Dedifferentiated amniotic fluid mesenchymal stem cell (primary cell): Measurements from ENCODE around the gene OXCT1.
"Not testable (repeated sequence)": the region's sequence is repeated elsewhere in the genome, so short reads cannot be mapped to it uniquely, and the experiment has no call there.

Experiments
- DNase-seq: peaks from one replicate; pipeline ENCODE4 v3.0.0-alpha.2; 2016; ENCODE audit errors: extremely low spot score

The OXCT1 gene

DNA sequence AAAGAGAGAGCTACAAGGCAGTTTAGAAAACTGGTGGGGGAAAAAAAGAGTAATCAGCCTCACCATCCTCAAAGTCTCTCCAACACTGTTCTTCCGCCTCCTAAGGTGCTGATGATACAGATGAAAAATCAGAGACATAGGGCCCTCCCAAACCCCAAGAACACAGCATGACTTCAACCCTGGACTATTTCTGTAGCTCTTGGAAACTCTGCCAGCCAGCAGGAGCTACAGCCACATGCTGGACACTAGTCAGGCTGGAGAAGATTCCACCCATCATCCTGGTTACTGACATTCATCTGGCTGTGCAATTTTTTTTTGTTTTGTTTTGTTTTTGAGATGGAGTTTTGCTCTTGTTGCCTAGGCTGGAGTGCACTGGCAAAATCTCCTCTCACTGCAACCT lies 42.4 kb downstream of the OXCT1 start:
- DNase-seq = no peak

DNA sequence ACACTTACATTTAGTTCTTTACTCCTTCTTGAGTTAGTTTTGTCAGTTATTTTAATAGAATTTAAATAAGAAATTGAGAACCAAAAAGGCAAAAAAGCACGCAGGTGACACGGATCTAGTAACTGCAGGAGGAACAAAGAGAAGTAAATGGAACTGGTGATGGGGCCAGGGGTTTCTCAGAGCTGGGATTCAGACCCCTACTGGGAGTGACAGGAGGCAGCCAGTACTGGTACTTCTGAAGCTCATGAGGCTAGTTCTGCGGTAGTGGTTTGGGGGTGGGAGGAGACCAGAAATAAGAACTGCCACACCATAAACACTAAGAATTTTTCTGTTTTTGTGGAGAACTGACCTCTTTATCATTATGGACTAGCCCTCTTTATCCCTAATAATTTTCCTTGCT lies 48.2 kb downstream of the OXCT1 start:
- no peak for DNase-seq

DNA sequence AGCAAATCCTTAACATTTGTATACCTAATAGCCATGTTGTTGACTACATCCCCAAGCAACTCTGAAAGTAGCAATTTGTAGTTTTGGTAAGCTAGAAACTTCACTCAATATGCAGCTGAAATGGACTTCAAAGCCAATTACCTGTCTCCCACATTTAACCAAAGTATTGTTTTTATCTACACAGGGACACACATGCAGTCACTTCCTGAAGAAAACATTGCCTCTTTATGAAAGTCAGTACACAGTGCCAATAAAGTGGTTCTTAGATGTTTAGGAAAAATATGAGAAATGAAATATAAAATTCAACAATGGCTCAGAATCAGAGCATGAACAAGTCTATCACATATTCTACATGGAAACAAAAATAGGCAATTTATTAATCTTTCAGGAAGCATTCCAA lies 49.2 kb downstream of the OXCT1 start:
- DNase-seq = no peak

DNA sequence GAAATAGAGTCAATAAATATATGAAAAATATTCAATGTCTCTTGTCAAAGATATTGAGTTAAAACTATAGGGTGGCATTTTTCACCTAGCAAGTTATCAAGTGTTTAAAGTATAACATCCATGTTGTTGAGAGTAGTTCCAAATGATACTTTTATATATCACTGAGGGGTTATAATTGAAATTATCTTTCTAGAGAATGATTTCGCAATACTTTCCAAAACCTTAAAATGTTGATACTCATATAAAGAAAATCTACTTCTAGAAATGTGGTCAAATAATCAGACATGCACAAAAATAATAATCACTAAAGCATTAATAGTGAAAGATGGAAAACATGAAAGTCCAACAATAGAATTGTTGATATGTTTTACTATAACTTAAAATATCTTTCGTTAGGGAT lies 50.1 kb downstream of the OXCT1 start:
- no peak for DNase-seq

DNA sequence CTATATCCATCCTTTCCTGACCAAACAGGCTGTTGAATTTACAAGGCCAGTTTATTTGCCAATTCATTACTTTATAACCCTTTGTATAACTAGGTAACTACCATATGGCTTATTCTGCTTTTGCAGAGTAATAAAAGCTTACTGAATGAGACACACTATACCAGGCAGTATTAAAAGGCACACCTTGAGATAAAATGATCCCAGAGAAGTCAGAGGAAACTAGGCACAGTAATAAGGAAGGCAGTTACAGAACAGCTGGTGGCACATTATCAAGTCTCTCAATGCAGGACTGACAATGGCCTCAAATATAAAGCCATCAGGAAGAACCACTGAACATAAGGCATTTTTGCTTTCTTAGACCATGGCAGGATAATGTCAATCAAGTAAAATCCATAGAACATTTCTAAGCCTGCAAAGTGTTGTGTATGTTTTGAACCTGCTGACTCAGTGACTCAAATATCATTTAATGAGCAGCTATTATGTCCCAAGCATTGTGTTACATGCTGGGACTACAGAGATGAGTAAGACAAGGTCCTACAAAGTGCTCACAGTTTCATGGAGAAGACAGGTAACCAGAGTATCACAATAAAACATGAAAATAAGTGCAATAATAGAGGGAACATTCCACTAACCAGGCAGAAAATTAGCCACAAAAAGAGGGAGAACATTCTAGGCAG lies 52.5 kb downstream of the OXCT1 start:
- DNase-seq = no peak

DNA sequence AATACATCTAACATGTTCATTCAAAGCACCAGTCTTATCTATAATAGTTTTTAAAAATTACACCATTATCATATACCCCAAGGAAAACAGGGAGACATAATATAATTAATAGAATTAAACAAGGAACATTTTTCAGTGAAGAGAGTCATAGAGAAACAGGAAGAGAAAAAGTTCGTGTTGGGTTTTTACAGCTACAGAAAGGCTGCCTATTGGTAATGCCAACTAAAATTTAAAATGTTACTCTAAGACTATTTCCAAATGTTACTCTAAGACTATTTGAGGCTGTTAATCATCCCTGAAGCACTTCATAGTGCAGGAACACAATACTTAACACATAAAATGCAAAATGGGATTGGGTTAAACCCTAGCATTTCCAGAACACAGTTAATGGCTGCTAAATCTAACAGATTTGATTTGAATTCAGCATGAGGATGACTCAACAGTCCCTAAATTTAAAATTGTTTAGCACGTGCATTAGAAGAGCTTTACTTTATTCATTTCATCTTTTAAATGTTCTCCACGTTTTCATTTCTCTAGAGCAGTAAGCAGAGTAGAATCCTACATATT lies 54.5 kb downstream of the OXCT1 start:
- no peak for DNase-seq

DNA sequence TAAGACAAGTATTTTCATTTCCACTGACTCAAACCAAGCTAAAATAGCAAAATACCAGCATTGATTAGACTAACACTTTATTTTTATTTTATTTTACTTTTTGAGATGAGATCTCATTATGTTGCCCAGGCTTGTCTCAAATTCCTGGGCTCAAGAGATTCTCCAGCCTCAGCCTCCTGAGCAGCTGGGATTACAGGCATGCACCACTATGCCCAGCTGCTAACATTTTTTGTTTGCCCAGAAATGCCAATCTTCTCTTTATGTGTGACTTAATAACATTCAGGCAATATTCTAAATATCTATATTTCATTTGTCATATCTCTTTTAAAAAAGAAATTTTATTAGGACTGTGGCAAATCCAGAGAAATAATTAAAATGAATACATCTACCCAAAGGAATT lies 55.0 kb downstream of the OXCT1 start:
- no peak for DNase-seq

DNA sequence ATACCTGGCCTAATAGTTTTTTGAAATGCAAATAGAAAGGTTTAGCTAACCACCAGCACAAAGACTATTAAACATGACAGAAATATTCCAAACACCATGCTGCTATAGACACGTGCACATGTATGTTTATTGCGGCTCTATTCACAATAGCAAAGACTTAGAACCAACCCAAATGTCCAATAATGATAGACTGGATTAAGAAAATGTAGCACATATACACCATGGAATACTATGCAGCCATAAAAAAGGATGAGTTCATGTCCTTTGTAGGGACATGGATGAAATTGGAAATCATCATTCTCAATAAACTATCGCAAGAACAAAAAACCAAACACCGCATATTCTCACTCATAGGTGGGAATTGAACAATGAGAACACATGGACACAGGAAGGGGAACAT lies 55.9 kb downstream of the OXCT1 start:
- not testable (repeated sequence) for DNase-seq

DNA sequence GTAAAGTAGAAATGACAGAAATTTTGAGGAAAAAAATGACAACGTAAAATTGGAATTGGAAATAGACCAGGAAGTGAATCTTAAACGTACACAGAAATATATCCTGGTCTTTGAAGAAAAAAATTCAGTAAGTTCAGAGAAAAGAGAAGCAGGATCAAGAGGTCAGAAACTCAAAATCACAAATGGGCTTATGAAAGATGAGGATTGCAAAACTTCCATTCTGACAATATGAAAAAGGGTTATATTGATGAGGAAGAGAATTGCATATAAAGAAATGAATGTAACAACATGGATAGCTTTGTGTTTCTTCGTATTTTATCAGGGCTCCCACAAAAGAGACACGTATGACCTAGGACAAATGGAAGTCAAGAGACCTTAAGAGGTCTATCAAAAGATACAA lies 58.1 kb downstream of the OXCT1 start:
- no peak for DNase-seq

DNA sequence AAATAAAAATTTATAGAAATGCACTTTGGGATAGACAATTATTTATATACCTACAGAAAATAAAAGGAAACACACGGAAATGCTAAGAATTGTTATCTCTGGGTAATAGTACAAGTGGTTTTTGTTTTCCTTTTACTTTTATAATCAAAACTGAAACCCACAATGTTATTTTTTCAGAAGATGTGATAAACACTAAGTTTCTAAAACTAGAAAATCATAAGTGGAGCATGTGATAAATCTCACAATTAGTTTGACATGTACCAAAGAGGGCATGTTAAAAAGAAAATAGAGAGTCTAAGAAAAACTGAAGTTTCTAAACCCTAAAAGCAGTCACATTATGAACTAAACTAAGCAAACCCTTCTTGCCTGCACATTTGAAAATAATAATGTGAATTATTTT lies 61.1 kb downstream of the OXCT1 start:
- DNase-seq = no peak

DNA sequence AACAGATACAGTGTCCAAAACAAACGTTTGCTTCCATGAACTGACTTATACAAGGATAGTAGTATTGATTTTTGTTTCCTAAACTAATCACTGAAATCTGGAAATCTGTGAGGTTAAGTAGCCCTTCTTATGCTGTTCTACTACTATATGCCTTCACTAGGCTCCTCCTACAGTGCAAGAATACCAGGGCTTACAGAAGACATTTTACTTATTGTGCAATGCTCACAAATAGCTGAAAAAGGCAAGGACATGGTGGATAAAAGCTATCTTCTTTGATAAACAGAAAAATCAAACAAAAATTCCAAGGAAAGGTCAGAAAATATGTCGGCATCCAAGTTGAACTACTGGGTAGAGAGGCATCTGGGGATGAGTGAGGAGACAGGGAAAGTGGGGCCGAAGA lies 61.9 kb downstream of the OXCT1 start:
- no peak for DNase-seq

DNA sequence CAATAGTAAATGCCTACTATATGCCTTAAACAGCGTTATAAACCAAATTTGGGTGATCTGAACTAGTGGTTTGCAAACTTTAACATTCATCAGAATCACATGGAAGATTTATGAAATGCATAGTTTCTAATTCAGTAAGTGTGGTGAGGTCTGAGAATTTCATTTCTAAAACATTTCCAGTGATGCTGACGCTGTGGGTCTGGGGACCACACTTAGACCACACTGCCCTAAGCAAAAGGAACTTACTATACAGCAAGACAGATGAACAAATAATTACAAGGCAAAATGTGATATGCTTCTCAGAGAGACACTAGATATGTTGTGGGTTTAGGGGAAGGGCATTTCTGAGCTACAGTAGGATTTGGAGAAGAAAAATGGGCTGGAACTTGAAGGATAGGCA lies 72.6 kb downstream of the OXCT1 start:
- DNase-seq = no peak

DNA sequence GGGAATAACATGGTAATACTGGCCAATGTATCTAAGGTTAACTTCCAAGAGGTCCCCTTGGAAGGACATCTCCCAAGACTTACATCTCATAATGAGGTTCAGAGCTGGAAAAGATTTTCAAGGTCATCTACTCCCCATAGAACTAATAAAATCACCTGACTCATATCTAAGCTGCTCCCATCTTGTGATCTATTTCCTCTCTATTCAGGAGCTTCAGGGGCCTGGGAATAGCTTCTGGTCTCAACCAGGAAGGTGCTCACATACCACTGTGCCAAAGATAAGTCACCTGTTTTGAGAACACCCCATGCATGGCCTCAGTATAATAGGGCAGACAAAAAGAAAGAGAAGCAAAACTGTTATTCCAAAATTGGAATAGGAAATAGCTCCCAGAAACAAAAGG lies 74.2 kb downstream of the OXCT1 start:
- no peak for DNase-seq

DNA sequence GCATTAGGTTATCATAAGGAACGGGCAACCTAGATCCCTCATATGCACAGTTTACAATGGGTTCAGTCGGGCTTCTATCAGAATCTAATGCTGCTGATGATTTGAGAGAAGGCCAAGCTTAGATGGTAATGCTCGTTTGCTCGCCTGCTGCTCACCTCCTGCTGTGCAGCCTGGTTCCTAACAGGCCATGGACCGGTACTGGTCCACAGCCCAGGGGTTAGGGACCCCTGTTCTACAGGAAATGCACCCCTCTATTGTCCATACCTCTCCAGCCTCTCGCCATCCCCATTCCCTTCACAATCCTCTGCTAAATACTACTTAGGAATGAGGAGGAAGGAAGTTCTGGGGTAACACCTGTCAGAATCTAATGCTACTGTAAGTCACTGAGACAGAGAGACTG lies 75.1 kb downstream of the OXCT1 start:
- no peak for DNase-seq

DNA sequence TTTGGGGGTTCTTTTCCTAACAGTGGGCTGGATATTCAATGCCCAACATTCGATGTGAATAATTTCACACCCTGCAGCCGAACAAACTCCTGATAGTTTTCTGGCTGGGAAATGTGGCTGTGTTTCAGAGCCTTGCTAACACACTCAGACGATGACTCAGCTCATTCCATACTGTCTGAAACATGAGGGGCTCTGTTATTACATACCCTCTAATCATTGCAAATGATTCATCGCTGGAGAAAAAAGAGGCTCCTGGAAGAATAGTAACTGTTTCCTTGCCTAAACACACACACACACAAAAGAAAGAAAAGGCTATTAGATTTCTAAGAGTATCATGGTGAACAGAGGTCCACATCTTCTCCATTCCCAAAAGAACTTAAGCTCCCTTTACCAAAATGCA lies 75.8 kb downstream of the OXCT1 start:
- peak; percentile 93 for DNase-seq

DNA sequence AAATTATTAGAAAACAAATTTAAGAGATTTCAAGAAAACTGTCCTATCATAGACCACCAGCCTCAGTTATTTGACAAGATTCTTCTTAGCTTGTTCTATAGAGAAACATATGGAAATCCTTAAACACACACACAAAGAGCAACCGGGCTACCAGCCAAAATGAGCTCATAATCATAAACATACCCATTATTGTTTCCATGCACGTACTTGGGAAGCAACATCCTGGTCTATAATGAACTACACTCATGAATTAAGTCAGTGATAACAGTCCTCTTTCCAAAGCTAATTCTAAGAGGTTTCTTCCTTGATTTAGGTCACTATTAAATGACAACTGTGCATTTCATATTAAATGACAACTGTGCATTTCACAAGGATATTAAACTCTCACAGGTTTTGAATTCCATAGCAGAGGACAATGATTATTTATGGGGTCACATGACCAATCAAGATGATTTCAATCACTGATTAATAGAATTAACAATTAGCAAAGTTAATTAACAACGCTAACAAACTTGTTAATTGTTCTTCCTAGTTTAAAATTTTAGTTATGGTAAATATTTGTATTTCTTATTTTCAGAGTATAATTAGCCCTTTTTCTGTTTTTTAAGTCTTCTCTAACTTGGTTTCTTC lies 77.0 kb downstream of the OXCT1 start:
- DNase-seq = peak; percentile 75

DNA sequence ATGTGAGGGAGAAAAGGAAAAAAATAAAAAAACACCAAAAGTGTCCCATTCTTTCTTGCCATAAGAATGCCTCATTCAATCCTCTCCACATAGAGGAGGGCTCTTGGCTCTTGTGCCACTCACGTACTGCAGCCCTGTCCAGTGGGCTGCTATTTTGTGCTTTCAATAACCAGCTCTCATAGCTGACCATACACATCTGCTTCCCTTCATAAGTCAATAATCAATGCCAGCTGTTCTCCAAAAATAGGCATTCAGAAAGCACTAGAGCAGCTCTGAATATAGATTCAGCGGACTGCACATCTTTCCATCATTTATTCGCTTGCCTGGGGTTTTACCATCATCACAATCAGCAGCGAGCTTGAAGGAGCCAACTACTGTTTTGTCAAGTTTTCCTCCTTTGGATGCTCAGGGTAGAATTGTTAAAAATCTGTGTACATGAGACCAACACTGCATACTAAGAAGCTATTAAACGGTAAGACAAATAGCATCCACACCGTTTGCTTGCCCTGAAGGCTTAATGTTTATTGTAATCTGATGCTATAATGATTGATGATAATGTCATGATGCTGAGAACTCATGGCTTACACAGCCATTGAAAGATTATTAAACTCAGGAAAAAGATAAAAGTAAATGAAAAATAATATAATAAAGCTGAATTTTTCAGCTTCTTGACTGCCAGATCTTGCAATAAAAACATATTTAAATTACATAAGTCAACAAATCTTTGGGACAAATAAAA lies 80.0 kb downstream of the OXCT1 start:
- DNase-seq = peak; percentile 70

DNA sequence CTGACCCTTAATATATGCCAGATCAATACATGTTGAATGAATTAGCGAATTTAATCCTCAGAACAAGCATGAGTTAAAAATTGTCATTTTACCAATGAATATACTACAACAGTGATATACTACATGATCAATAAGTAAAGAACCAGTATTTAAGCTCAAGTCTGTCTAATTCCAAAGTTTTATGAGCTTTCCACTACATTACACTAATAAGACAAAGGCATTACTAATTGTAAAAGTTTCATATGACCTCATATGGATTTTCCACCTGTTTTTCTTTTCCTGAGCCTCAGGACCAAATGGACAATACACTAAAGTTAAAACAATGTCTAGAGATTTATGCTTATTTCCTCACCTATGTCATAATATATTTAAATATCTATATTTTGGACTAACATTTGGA lies 80.8 kb downstream of the OXCT1 start:
- no peak for DNase-seq

DNA sequence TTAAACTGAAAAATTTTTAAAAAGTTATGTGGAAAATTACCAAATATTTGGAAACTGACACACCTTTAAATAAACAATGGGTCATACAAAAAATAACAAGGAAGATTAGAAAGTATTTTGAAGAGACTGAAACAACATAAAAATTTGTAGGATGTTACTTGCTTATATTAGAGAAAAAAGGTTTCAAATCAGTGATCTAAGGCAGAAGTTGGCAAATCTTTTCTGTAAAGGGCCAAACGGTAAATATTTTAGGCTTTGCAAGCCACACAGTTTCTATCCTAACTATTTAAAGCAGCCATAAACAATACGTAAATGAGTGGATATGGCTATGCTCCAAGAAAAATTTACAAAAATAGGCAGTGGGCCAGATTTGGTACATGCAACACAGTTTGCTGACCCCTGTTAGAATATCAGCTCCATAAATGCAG lies 81.3 kb downstream of the OXCT1 start:
- peak; percentile 62 for DNase-seq

DNA sequence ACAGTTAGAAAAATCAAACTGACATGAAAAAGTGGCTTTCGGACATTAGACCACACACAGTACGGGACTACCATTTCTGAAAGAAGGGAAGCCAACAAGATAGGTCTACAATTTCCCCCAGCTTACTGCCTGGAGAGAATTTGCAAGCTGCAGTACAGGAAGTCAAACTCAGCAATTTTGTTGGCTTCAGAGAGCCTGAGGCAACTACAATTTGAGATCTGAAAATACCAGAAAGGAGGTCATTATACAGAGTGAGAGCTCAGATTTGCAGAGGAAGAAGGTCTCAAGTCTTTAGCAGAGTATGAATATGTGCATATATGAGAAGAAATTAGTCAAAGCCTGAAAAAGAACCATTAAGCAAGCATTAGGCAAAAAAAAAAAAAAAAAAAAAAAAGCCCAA lies 83.0 kb downstream of the OXCT1 start:
- DNase-seq = peak; percentile 50

DNA sequence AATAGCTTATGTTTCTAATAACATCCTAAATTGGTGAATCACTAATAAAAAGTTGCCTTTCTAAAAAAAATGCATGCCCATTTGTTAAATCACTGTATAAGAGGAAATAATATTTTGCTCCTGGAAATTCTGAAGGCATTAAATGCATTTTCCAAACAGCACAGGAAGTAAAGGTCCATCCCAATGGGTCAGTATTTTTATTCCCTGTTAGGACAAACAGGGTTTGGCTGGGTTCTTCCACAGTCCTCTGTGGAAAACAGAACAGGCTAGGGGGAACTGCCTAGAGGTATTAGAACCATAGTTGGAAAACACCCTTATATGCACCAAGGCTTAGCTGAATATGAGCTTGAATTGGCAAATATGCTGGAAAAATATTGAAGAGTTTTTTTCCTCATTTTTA lies 85.2 kb downstream of the OXCT1 start:
- no peak for DNase-seq

DNA sequence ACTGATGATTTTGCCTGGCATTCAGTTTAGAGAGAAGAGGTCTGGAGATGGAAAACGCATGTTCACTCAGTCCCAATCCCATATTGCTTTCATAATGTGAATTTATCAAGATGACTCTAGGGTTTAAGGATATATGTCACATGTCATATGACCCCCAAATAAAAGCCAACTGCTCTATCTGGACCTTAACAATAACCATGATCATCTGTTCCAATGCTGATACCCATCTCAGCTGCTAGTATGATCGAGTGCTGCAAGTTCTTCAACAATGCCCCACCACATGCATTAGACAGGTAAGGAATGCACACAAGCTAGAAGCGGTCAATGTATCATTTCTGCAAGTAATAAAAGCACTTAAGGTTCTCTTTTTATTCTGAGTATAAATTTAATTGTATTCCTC lies 91.8 kb downstream of the OXCT1 start:
- DNase-seq = no peak

DNA sequence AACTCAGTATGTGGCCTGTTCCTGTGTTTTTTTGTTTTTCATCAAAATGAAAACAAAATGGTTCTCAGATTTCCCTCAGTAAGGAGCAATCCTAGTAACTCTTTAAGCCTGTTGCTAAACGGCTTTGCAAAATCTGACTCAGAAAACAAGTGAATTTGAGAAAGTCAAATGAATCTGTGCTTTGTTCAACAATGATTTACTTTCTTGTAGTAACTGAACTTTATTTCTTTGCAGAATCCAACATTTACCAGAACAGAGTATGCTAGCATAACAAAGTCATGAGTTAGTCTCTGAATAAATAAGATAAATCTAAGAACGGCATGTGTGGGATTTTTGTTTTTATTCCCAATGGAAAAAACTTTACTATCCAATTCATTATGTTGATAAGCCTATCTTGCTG lies 93.8 kb downstream of the OXCT1 start:
- no peak for DNase-seq
